Stimulated activated CD4-positive, alpha-beta T cell treated with anti-CD3 and anti-CD28 coated beads, Interleukin-15, amount 100 ng/mL, for 48 hours (primary cell): ENCODE measurements around the gene TOX4.

ENCODE experiments used
- DNase-seq, 2 donors: peaks; one replicate each; pipeline ENCODE4 v3.0.0-alpha.2; 2020; ENCODE audit warnings: low read depth in 2 of 2

TOX4 gene

DNA sequence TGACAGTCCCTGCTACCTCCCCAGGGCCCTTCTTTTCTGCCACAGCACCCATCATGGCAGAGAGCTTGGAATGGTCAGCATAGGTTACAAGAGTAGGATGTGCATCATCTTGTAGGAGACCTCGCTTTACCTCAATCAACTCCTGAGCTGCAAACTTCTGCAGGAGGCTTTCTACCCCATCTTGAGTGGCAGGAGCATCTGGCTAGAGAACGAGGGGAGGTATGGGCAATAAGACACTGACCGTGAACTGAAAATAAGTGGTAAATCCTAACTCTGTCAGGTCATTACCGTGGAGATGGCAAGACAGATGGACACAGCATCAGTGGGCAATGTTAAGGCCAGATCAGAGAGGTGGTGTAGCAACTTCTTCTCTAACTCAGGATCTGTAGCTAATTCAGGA lies 26.4 kb downstream of the TOX4 start:
- no peak for DNase-seq

DNA sequence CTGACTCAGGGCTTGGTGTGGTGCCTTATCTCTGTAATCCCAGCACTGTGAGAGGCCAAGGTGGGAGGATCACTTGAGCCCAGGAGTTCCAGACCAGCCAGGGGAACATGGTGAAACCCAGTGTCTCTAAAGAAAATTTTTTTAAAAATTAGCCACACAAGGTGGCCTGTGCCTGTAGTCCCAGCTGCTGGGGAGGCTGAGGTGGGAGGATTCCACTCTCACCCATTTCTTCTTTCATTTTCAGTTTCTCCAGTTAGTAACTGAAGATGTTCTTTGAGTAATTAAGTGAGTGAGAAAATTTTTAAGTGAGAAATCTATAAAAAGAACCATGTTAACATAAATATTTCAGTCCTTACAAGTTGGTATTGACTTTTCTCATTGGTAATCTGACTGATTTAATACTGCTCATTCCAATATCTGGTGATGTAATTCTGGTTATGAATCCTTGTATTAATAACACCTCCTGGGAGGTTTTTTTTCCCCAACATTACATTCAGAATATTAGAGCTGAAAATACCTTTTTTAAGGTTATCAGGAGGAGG lies 28.1 kb downstream of the TOX4 start:
- no peak for DNase-seq

DNA sequence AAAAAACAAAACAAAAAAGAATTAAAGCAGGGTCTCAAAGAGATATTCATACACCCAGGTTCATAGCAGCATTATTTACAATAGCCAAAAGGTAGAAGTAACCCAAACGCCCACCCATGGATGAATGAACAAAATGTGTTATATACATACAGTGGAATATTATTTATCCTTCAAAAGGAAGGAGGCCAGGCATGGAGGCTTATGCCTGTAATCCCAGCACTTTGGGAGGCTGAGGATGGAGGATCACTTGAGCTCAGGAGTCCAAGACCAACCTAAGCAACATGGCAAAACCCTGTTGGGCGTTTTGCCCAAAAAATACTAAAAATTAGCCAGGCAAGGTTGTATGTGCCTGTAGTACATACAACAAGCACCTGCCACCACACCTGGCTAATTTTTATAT lies 29.6 kb downstream of the TOX4 start:
- no peak for DNase-seq

DNA sequence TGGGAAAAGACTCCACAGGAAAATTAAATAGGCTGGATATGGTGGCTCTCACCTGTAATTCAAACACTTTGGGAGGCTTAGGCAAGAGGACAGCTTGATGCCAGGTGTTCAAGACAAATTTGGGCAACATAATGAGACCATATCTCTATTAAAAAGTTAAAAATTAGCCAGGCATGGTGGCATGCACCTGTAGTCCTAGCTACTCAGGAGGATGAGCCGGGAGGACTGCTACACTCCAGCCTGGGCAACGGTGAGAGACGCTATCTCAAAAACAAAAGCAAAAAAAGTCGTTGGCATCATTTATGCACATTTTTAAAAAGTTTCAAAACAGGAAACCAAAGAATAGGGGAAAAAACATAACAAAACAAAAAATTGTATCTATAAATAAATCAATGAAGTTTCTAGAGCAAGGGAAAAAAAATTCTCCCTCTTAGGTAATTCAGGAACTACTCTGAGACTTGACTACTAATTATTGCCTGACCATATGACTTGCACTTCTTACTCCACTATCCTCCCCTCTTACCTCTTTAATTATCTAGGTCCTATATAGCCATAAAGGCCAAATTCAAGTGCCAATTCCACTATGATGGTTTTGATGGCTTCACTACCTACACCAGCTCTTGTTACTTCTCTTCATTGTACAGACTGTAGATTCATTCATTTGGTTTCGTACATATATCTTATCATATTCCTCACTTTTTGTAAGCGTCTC lies 32.6 kb downstream of the TOX4 start:
- DNase-seq, result no peak

DNA sequence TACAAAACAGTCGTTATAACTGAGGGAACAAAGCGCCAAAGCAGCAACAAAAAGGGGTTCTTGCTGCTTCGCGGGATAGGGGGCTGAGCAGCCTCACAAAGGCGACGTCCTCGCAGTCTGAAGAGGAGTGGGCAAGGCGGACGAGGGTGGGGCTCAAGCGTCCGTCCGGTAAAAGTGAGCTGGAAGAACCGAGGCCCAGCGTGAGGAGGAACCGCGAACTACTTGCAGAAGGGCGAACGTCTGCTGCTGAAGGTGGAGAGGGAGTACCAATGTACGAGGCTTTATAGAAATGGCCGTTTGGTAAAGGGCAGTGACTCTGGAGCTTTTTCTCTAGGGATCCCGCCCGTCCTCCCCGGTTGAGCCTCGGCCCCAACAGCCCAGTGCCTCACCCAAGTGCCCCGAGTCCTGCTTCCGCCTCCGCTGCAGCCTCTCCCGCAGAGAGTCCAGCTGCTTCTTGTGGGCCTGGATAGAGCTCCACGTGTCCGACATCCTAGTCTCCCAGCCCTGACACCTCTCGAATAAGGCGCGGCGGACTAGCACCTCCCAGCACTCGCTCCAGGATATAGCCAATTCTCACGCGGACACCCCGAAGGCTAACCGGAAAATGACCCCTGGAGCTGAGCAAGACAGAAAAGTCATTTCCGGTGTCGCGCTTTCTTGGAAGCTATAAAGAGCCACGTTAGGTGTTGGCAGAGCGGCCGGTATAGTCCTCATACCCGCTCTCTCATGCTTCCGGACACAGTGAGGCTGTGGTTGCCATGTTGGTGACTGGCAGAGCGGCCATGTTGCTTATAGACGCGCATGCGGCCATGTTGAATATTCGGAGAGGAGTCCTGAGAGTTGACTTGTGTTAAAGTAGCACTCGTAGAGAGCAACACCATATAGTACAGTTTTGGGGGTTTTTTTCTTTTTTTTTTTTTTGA lies 34.0 kb downstream of the TOX4 start, which contains the start of gene METTL3:
Gene METTL3 (minus strand): TSS at position 606 of the 923 bp plus-strand sequence. CDS start 117 bp downstream, at position 489.
- DNase-seq, result peak; percentile 88 to 89

DNA sequence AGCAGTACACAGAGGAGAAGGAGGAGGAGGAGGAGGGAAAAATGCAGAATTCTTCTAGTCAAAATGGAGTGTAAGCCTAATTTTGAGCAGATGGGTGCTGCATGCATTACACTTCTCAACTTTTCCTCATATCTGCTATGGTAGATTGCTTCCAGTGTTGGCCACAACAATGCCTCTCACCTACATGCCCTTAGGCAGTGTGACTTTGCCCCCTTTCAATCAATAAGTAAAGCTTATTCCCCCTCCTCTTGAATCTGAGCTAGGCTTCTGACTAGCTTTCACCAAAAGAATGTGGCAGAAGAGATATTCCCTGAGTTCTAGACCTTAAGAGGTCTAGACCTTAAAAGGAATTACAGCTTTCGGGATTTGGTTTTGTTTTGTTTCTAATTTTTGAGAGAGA lies 37.3 kb downstream of the TOX4 start:
- DNase-seq, result no peak

DNA sequence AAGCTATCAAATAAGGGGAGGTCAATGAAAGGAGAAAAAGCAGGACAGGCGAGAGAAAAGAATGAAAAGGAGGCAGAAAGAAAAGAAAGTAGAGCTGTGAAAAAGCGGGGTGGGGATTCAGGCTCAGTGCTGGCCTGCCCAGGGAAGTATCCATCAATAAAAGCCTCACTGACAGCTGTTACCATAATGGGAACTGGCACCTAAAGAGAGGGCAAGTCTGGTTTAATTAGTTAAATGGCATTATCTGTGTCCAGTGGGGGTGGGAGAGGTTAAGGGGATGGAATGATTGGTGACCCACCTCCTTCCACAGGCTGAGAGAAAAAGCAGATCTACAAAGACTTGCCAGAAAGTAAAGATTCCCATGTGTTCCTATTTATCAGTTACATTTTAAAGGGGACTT lies 41.7 kb downstream of the TOX4 start:
- no peak for DNase-seq

DNA sequence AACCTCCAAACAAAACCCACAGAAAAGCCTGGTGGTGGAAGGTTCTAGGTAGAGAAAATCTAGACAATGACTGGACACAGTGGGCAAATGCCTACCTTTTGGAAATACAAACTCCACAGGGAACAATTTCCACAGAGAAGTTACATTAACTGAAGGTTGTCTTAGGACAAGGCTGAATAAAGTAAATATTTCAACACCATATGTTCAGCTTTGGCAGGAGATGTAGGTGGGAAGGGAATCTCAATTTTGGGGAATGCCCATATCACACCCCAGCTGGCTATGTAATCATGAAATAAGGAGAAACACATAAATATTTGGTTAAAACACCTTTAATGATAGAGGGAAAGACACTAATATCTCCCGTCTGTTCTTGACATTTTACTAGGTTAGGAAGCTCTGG lies 43.8 kb downstream of the TOX4 start:
- no peak for DNase-seq

DNA sequence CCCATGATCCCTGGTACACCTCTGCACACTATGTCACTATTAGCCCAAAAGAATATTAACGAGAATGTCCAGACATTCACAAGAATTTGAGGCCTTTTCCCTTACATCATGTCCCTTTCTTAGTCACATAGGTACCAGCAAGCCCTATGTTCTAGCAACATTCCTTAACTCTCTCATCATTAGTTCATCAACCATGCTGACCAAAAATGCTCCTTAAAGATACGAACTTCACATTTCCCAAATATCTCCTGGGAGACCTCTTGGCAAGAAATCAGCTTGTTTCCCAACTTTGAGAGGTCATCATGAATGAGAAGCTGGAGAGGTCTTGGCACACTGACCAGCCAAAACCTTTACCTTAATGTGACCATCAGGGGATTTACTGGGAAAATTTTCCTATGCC lies 44.5 kb downstream of the TOX4 start:
- no peak for DNase-seq

DNA sequence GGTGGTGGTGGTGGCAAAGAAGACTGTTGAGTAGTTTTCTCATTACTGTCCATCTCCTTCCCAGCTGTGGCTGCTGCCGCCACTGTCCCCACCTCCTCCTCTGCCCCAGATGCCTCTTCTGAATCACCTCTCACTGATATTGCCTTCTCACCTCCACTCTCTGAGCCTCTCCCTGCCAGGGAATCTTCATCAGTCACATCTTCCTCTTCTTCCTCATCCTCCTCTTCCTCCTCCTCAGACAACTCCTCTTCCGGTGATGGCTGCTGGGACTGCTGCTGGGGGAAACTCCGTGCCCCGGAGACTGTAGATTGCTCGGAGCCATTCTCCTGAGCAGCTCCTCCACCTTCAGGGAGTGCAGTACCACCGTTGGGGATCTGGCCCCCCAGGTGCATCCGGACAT lies 46.2 kb downstream of the TOX4 start:
- no peak for DNase-seq

DNA sequence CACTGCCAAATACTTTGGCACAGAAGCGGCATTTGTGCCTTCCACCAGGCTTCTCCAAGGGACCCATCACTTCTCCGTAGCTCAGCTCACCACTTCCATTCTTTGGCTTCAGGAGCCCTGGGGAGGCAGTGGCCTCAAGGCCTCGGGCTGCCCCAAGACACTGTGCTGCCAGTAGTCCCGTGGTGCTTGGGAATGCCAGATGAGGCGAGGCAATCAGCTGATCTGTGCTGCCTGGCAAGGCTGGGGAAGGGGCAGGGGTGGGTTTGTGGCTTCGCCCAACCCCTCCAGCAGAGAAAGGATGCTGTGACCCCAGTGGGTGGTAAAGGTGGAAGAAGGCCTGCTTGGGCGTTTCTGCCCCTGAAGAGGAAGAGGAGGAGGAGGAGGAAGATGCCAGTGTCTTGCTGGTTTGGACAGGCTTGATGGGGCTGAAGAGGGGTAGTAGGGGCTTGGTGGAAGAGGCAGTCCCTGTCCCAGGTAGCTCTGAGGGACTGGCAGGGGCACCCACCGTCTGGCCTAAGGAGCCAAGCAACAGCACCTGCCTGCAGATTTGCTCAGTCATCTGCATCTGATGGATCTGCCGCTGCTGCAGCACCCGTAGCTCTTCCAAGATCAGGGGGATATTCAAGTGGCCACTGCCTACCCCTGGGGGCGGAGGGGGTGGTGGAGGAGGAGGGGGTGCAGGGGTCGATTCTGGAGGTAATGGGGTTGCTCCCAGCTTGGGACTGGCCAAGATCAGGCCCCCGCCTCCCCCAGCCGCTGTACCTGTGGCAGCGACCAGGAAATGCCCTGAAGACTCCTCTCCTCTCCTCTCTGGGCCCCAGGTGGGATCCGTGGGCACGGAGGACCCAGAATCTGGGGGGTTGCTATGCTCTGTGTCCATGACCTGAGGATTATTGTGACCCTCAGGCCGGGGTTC lies 47.8 kb downstream of the TOX4 start:
- no peak for DNase-seq

DNA sequence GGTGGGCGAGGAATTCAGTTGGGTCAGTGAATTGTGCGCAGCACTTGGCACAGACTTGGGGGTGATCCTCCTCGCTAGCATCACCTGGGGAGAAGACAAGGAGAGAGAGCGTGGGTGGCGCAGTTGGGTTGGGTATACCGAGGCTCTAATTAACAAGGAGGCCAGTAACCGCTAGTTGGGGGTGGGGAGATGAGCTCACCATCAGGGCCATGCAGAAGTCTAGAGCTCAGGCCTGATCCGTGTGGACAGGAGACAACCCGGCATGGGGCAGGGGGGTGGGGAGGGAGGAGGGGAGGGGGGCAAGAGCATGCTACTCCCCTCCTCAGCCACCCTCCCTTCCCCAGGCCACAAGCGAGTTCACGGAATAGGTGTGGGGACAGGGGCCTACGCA lies 48.6 kb downstream of the TOX4 start:
- DNase-seq, result no peak

DNA sequence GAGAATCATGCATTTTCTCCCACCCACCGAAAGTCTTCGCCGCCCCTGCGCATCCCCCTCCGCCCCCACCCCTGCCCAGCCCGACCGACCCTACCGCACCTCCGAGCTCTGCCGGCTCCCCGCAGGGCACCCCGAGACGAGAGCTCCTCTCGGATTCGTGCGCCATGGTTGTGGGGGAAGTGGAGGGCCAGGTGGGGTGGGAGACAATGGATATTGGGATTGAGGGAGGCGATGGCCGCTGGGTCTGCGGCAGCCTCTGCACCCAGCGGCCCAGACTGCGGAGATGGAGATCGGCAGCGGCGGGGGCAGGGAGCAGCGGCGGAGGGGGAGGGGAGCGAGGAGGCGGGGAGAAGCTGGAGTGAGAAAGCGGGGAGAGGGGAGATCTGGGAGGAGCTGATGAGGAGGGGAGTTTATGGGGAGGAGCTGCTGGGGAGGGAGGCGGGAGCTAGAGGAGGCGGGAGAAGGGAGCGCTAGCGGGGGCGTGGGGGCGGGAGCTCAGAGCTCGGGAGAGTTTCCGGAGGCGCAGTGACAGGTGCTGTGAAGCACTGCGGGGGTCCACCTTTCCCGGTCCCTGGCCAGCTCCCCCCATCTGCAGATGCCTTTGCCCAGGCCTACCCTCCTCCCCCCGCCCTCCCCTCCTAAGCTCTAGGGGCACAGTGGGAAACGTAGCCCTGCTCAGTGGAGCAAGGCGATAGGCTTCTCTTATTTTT lies 49.1 kb downstream of the TOX4 start, which contains the start of gene SALL2:
Gene SALL2 (minus strand): TSS at position 385 of the 710 bp plus-strand sequence. CDS start 219 bp downstream, at position 166.
- DNase-seq, result peak; percentile 43 to 69

DNA sequence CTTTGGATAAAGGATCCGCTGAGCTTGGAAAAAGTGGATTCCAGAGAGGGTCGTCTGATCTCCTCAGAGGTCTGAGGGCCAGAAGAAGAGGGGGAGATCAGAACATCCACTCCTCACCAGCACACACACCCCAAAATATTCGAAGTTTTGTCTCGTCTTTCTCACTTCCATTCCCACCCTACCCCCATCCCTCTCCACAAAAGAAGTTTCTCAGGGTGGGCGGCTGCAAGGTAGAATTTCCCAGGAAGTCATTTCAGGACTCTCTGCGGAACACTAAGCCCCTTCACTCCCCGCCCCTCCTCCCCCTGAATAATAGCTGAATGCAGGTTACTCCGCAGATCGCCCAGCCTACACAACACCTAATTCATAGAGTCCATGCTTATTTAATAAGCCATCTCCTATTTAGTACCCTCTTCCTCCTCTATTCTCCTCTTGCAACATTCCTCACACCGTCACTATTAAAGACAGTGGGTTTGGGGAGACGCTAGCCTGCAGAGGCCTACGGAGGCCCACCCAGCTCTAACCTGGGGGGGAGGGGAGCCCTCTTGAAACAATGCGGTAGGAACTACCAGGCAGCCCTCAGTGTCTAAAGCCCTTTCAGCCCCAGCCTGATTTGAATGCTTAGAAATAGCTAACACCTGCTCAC lies 49.8 kb downstream of the TOX4 start:
- no peak for DNase-seq

DNA sequence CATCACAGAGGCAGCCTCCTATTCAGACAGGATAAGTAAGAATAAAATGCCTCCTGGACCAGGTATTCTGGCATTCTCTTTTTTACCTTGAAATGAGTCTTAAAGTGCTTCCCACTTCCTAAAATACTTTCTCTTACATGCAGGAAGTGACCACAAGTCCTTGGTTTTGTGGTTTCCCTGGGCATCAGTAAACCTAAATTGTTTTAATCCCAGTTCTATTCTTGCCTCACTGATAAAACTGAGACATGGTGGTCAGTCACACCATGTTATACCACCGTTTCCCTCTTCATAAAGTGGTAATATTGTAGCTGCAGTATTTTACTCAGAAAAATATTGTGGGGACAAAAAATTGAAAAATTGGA lies 50.3 kb downstream of the TOX4 start:
- DNase-seq, result no peak

DNA sequence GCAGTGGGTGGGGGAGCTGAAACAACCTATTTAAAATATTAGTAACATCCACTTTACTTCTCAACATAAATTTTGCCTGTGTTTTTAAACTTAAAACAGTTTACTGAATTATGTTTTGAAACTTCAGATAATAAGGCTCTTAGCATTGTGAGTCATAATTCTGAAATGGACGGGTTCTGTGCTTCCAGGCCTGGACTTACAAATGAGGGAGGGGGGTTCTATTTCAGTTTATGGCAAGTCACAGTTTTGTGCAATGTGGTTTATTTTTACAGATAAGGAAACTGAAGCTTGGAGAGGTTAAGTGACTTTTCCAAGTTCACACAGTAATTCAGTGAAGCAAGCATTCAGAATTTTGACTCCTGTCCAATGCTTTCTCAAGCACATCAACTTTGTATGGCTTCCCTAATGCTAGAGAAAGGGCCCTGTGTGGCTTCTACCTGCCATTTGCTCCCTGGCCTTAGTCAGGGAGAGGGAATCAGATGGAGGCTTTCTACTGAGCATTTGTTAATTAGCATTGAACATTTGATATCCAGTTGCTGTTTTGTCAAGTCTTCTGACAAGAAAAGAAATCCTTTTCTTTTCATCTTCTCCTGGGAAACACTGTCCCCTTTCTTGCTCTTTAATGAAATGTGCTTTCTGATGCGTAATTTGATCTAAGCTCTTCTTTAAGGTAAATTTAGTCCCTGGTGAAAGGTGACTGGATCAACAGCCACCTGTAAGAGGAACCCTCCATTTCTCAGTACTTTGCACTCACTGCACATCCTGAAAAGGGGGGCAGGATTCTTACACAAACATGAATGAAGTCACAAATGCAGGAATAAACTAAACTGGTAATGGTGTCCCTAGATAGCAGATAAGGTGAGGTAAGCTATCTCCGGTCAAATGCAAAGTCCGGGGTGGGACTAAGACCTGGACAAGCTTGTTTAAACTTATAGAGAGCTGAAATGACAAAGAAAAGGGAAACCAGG lies 51.7 kb downstream of the TOX4 start:
- no peak for DNase-seq

DNA sequence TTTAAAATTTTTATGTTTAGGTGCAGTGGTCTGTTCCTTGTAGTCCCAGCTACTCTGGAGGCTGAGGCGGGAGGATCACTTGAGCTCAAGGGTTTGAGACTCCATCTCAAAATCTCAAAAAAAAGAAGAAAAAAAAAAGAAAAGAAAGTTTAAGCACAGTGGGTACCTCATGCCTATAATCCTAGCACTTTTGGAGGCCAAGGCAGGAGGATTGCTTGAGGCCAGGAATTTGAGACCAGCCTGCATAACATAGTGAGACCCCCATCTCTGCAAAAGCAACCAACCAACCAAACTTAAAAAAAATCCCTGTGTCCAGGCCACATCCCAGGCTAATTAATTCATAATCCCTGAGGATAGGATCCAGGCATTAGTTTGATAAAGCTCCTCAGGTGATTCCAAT lies 52.5 kb downstream of the TOX4 start:
- no peak for DNase-seq

DNA sequence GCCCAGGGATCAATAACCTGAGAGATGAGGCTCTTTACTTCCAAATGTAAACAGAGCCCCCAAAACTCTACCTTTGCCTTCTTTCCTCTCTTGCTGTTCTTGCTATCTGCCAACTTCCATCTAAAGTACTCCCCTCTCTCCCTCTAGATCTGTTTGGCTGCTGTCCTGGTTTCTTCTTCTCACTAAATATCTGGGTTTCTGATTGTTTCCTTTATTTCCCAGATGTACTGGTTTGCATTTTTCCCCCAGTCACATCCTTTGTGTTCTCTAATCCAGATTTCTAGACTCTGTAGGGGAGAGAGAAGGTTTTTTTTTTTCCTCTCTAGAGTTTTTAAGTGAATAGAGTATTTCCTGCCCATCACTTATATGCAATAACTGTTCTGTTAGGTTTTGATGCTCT lies 56.3 kb downstream of the TOX4 start:
- DNase-seq, result no peak

DNA sequence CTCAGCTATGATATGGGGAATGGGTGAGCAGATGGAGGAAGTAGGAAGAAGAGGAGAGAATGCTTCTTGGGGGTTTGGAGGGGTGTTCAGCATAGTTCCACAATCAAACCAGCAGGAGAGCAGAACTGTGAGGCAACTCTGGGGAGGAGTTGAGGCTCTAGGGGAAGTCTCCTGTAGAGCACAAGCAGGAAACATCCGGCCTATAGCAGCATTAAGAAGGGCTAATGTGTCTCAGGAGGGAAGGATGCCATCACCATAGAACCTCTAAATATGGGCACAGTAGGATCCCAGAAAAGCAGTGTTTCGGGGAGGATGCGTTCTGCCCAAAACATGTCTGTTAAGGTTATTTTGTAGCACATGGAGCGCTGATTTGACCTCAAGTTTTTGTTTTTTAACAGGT lies 57.6 kb downstream of the TOX4 start:
- no peak for DNase-seq
